ENCODE results near the gene PBX3.

The PBX3 gene

DNA sequence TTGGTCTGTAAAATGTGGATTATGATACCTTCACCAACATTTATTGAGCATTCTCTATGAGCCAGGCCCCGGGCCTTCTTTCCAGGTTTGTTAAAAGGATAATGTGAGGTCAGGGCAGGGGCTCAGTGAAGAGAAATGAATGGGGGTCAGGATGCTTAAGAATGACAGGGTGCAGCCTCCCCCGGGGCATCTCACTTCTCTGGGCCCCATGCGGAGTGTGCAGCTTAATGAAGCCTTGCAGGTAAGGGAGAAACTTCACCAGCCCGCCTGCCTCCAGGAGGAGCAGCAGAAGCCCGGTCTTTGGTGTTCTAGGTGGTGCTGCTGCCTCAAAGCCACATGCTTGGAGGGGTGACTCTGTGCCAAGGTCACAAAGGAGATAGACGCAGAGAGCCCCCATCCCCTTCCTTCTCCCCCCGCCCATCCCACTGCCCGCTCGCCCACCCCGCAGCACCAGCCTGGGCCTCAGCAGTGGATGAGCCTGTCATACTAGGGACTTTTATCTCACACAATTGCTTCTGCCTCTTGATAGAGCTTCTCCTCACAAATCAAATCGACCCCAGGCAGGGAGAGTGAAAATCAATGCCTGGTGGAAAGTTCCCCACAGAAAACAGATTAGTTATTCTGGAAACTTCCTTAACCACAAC lies 244.8 kb downstream of the PBX3 start:
- ChIA-PET POLR2A (no interaction called here), CTCF (no interaction called here)
- TF ChIP-seq ELF4 (IDR thresholded peaks at IDR 0.05) = no peak
- no peak for TF ChIP-seq FOXM1 (IDR thresholded peaks at IDR 0.05; ENCODE audit: borderline replicate concordance)
- no peak for TF ChIP-seq L3MBTL2 (conservative IDR thresholded peaks at IDR 0.05)
- no peak for TF ChIP-seq HDGF (IDR thresholded peaks at IDR 0.05; ENCODE audit: borderline replicate concordance)
- TF ChIP-seq FOXK2 (IDR thresholded peaks at IDR 0.05) = no peak
- TF ChIP-seq, protein P1, sequence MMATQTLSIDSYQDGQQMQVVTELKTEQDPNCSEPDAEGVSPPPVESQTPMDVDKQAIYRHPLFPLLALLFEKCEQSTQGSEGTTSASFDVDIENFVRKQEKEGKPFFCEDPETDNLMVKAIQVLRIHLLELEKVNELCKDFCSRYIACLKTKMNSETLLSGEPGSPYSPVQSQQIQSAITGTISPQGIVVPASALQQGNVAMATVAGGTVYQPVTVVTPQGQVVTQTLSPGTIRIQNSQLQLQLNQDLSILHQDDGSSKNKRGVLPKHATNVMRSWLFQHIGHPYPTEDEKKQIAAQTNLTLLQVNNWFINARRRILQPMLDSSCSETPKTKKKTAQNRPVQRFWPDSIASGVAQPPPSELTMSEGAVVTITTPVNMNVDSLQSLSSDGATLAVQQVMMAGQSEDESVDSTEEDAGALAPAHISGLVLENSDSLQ (IDR thresholded peaks at IDR 0.05) = no peak
- TF ChIP-seq LEF1 (IDR thresholded peaks at IDR 0.05; ENCODE audit: borderline replicate concordance) = no peak
- no peak for TF ChIP-seq BHLHE40 (IDR thresholded peaks at IDR 0.05; ENCODE audit: borderline replicate concordance)
- no peak for TF ChIP-seq SUZ12 (IDR thresholded peaks at IDR 0.05)
- no peak for TF ChIP-seq ZNF384 (IDR thresholded peaks at IDR 0.05)
- no peak for TF ChIP-seq TARDBP (IDR thresholded peaks at IDR 0.05)
- no peak for TF ChIP-seq FOXA1 (IDR thresholded peaks at IDR 0.05)
- TF ChIP-seq SP1 (IDR thresholded peaks at IDR 0.05) = no peak
- TF ChIP-seq ARNT (IDR thresholded peaks at IDR 0.05) = no peak
- no peak for DNase-seq (ENCODE audit: extremely low spot score)

DNA sequence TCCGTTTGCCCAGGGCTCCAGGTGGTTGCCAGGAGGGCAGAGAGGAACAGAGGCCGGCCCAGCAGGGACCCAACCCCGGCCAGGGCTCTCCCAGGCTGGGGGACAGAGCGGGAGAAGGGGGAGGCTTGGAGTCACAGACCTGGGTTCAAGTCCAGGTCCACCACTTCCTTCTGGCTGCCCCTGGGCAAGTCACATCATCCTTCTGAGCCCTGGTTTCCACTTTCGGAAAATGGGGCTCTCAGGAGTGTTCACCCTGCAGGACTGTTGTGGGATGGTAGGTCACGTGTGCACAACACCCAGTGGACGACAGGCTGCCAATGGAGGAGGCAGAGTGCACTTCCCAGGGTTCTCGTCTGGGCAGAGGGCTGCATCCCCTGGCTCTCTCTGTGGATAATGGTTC lies 245.4 kb downstream of the PBX3 start:
- CTCF ChIA-PET = no interaction called here
- no peak for DNase-seq (ENCODE audit: extremely low spot score)
- TF ChIP-seq CTBP1 (IDR thresholded peaks at IDR 0.05; ENCODE audit: borderline replicate concordance) = no peak
- no peak for TF ChIP-seq SUZ12 (IDR thresholded peaks at IDR 0.05)
- TF ChIP-seq FOXA1 (IDR thresholded peaks at IDR 0.05) = no peak
- TF ChIP-seq FOXK2 (IDR thresholded peaks at IDR 0.05) = no peak
- TF ChIP-seq HDGF (IDR thresholded peaks at IDR 0.05; ENCODE audit: borderline replicate concordance) = no peak
- TF ChIP-seq ZNF384 (IDR thresholded peaks at IDR 0.05) = no peak
- TF ChIP-seq LEF1 (IDR thresholded peaks at IDR 0.05; ENCODE audit: borderline replicate concordance) = no peak
- no peak for TF ChIP-seq SP1 (IDR thresholded peaks at IDR 0.05)
- no peak for TF ChIP-seq NFRKB (IDR thresholded peaks at IDR 0.05)
- TF ChIP-seq ELF4 (IDR thresholded peaks at IDR 0.05) = no peak
- TF ChIP-seq FOXM1 (IDR thresholded peaks at IDR 0.05; ENCODE audit: borderline replicate concordance) = no peak
- TF ChIP-seq, protein P1 (IDR thresholded peaks at IDR 0.05) = no peak
- no peak for TF ChIP-seq L3MBTL2 (conservative IDR thresholded peaks at IDR 0.05)
- no peak for TF ChIP-seq BHLHE40 (IDR thresholded peaks at IDR 0.05; ENCODE audit: borderline replicate concordance)
- POLR2A ChIA-PET = no interaction called here

DNA sequence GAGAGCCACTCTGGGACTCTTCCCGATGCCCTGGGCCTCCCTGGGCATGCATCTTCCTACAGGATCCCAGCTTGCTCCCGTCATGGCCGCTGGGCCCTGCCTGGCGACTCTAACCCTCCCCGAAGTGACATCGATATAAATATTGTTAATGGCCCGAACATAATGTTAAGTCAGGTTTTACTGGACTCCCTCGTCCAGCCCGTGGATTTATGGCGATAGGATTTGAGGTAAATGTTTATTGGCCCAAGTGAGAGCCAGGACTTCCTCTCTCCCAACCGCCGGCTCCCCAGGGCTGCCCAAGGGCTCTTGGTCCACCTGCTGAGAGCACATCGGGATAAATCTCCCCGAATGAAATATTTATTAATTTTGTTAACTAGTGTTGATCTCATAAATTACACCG lies 246.3 kb downstream of the PBX3 start:
- TF ChIP-seq LEF1 (IDR thresholded peaks at IDR 0.05; ENCODE audit: borderline replicate concordance) (no peak), SP1 (IDR thresholded peaks at IDR 0.05) (no peak), L3MBTL2 (conservative IDR thresholded peaks at IDR 0.05) (no peak), SUZ12 (IDR thresholded peaks at IDR 0.05) (no peak), CTBP1 (IDR thresholded peaks at IDR 0.05; ENCODE audit: borderline replicate concordance) (peak; percentile 81; the same call in 1 of the 2 replicates)
- TF ChIP-seq, protein P1 (IDR thresholded peaks at IDR 0.05) = peak; percentile 92
- peak; percentile 39 for DNase-seq (ENCODE audit: extremely low spot score)
- CTCF ChIA-PET = no interaction called here
- POLR2A ChIA-PET = no interaction called here

DNA sequence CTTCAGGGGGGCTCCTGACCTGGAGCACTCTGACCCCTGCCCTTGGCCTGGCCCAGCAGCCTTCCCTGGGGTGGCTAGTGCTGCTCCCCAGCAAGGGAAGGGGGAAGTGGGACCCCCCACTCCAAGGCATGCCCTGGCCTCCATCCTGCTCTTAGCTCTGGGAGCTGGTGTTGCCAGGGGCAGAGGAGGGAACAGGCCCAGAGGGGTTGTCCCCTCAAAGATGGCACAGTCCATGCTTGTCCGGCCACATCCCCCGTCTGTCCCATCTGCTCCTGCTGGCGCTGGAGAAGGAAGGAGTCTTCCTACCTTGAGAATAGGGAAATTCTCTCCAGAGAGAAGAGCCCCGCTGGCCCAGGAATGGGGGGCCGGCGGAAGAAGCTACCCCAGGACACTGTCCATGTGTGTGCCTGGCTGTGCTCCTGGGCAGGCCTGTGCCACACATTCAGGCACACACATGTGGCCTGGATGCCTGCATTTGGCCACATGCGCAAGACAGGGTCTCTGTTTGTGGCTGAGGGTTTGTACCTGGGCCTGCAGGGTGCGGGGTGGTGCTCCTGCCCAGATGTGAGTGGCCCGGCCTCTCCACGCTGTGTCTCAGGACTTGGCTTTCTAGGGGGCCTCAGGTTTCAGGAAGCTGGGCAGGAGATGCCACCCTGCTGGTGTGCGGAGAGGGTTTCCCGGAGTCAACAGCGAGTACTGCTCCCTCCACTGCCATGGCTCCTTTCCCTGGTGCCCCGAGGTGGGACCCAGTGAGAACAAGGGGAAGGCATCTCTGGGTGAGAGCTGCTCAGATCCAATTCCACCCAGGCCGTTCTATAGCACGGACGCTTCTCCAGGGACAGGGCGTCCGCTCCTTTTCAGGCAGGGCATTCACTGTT lies 247.1 kb downstream of the PBX3 start:
- DNase-seq (ENCODE audit: extremely low spot score) = no peak
- TF ChIP-seq TARDBP (IDR thresholded peaks at IDR 0.05) (no peak), FOXK2 (IDR thresholded peaks at IDR 0.05) (no peak), L3MBTL2 (conservative IDR thresholded peaks at IDR 0.05) (no peak), HDGF (IDR thresholded peaks at IDR 0.05; ENCODE audit: borderline replicate concordance) (no peak), NFRKB (IDR thresholded peaks at IDR 0.05) (no peak), LEF1 (IDR thresholded peaks at IDR 0.05; ENCODE audit: borderline replicate concordance) (no peak), BHLHE40 (IDR thresholded peaks at IDR 0.05; ENCODE audit: borderline replicate concordance) (no peak), CTBP1 (IDR thresholded peaks at IDR 0.05; ENCODE audit: borderline replicate concordance) (no peak)
- TF ChIP-seq, protein P1 (IDR thresholded peaks at IDR 0.05) = no peak
- CTCF ChIA-PET = no interaction called here
- POLR2A ChIA-PET = no interaction called here

DNA sequence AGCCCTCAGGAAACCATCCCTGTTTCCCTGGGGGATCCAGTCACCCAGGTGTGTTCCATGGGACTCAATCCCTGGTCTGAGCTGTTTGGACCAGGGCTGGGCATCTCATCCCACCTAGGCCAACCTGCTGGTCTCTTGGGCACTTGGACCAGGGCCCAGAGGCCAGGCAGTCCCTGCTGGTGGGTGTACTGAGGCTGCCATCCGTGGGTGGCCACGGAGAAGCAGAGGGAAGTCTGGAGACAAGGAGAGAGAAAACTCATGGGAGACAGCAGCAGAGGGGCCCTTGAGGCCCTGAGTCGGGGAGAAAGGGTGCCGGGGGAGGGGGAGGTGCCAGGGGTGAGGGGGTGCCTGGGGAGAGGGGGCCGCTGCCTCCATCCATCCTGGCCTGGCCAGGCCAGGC lies 247.8 kb downstream of the PBX3 start:
- POLR2A ChIA-PET = no interaction called here
- TF ChIP-seq FOXM1 (IDR thresholded peaks at IDR 0.05; ENCODE audit: borderline replicate concordance) (no peak), SUZ12 (IDR thresholded peaks at IDR 0.05) (no peak), LEF1 (IDR thresholded peaks at IDR 0.05; ENCODE audit: borderline replicate concordance) (no peak), ZNF384 (IDR thresholded peaks at IDR 0.05) (no peak), FOXK2 (IDR thresholded peaks at IDR 0.05) (no peak), SP1 (IDR thresholded peaks at IDR 0.05) (no peak), FOXA1 (IDR thresholded peaks at IDR 0.05) (no peak), ARNT (IDR thresholded peaks at IDR 0.05) (no peak), ELF4 (IDR thresholded peaks at IDR 0.05) (no peak), BHLHE40 (IDR thresholded peaks at IDR 0.05; ENCODE audit: borderline replicate concordance) (no peak)
- TF ChIP-seq, protein P1 (IDR thresholded peaks at IDR 0.05) = no peak
- DNase-seq (ENCODE audit: extremely low spot score) = no peak
- CTCF ChIA-PET = no interaction called here
